H1 (cell line): Measurements from ENCODE around the gene CDK5R2. TPM values are rescaled to one million over a fixed set of nuclear protein-coding genes. Genes with fewer than 3 reads are reported as not detected.

Source experiments
- CTCF ChIA-PET: fragments of 300-600 bp; sonication (Branson Sonifier 250); formaldehyde crosslinking; loops from one replicate; lab custom pipeline; 2021; ENCODE audit not compliant: partially characterized antibody; lab: Charles Lee
- POLR2A ChIA-PET: fragments of 300-600 bp; sonication (Branson Sonifier 250); formaldehyde crosslinking; loops from one replicate; lab custom pipeline; 2021; ENCODE audit warnings: inconsistent platforms; ENCODE audit not compliant: partially characterized antibody; lab: Charles Lee
- DNase-seq, 2 experiments: peaks; one replicate each; pipeline versions ENCODE4 v3.0.0 to v3.0.0-alpha.2; 2010 to 2022; ENCODE audit warnings: low spot score in 2 of 2, low read depth in 1 of 2, mixed read lengths in 1 of 2
- FAIRE-seq: peaks from 2 replicates; lab custom pipeline; 2011; peaks lifted over from hg19 to GRCh38; lab: Jason Lieb, UNC
- H2AFZ ChIP-seq: 2 replicates; pipeline ENCODE4 v1.8.1; 2012; ENCODE audit warnings: low read length, inconsistent platforms
- H2AK5ac ChIP-seq: 2 replicates; pipeline ENCODE4 v1.6.1; 2013; ENCODE audit warnings: low read depth, low read length
- H2BK120ac ChIP-seq: replicated peaks from 2 replicates; pipeline ENCODE3; 2013; ENCODE audit warnings: low read depth, low read length, inconsistent platforms
- H2BK12ac ChIP-seq: 2 replicates; pipeline ENCODE4 v1.6.1; 2013; ENCODE audit warnings: low read depth, low read length
- H2BK15ac ChIP-seq: 2 replicates; pipeline ENCODE4 v1.6.1; 2013; ENCODE audit warnings: low read length
- H2BK20ac ChIP-seq: 2 replicates; pipeline ENCODE4 v1.6.1; 2013; ENCODE audit warnings: low read length
- H2BK5ac ChIP-seq: 2 replicates; pipeline ENCODE4 v1.6.1; 2013; ENCODE audit warnings: low read depth, low read length
- H3K14ac ChIP-seq: 2 replicates; pipeline ENCODE4 v1.6.1; 2013; ENCODE audit warnings: inconsistent platforms; ENCODE audit not compliant: insufficient read length
- H3K18ac ChIP-seq: 2 replicates; pipeline ENCODE4 v1.6.1; 2013; ENCODE audit warnings: low read length; ENCODE audit errors: extremely low read depth
- H3K23ac ChIP-seq: 2 replicates; pipeline ENCODE4 v1.6.1; 2013; ENCODE audit warnings: inconsistent platforms; ENCODE audit not compliant: insufficient read length
- H3K23me2 ChIP-seq: 2 replicates; pipeline ENCODE4 v1.6.1; 2013; ENCODE audit warnings: low read depth, low read length
- H3K27ac ChIP-seq: 2 replicates; pipeline ENCODE4 v1.6.1; 2011; ENCODE audit warnings: low read depth, low read length, inconsistent platforms
- H3K27me3 ChIP-seq, 4 experiments: replicated peaks in 1 of 4; 1 replicate in 1 of 4; 2 replicates in 3 of 4; pipeline versions ENCODE4 v1.6.1 to v1.8.1; 2011 to 2013; ENCODE audit warnings: low read length in 3 of 4, mild to moderate bottlenecking in 3 of 4, inconsistent platforms in 2 of 4, mixed read lengths in 2 of 4, moderate library complexity in 1 of 4; ENCODE audit not compliant: control insufficient read depth in 3 of 4, insufficient read depth in 3 of 4; ENCODE audit errors: extremely low read depth in 1 of 4
- H3K36me3 ChIP-seq, 4 experiments: 2 replicates each; pipeline versions ENCODE4 v1.6.1 to v1.8.1; 2011 to 2013; ENCODE audit warnings: mild to moderate bottlenecking in 4 of 4, low read length in 3 of 4, moderate library complexity in 2 of 4, control low read depth in 1 of 4, inconsistent platforms in 1 of 4; ENCODE audit not compliant: insufficient read depth in 4 of 4, control insufficient read depth in 2 of 4
- H3K4ac ChIP-seq: replicated peaks from 2 replicates; pipeline ENCODE3; 2013; ENCODE audit warnings: low read length, low read depth, mixed read lengths, inconsistent platforms; ENCODE audit not compliant: insufficient read length
- H3K4me1 ChIP-seq, 4 experiments: replicated peaks in 1 of 4; 1 replicate in 1 of 4; 2 replicates in 3 of 4; pipeline versions ENCODE4 v1.6.1 to v1.8.1; 2011 to 2013; ENCODE audit warnings: low read length in 3 of 4, inconsistent platforms in 2 of 4, mixed read lengths in 1 of 4; ENCODE audit not compliant: insufficient read depth in 4 of 4, control insufficient read depth in 3 of 4
- H3K4me2 ChIP-seq, 2 experiments: 2 replicates each; pipeline versions ENCODE4 v1.6.1 to v1.8.1; 2011 to 2013; ENCODE audit warnings: low read depth in 2 of 2, low read length in 2 of 2, control low read depth in 1 of 2, inconsistent platforms in 1 of 2, mild to moderate bottlenecking in 1 of 2; ENCODE audit not compliant: insufficient read depth in 1 of 2
- H3K4me3 ChIP-seq, 4 experiments: fragments of 200-600, 300-600 bp in 1 of 4; sonication (generic), shearing (Covaris generic), sonication (Bioruptor Twin) in 1 of 4; 2 replicates each; pipeline versions ENCODE4 v1.5.1 to v1.8.1; 2011 to 2016; ENCODE audit warnings: low read length in 4 of 4, low read depth in 3 of 4, control low read depth in 2 of 4, inconsistent platforms in 2 of 4, mild to moderate bottlenecking in 2 of 4, mixed read lengths in 1 of 4, moderate library complexity in 1 of 4; ENCODE audit not compliant: insufficient read depth in 2 of 4; ENCODE audit errors: extremely low read depth in 1 of 4
- H3K56ac ChIP-seq: replicated peaks from 2 replicates; pipeline ENCODE3; 2013; ENCODE audit warnings: low read depth, mild to moderate bottlenecking, mixed read lengths, low read length, inconsistent platforms; ENCODE audit not compliant: insufficient read length
- H3K79me1 ChIP-seq: 2 replicates; pipeline ENCODE4 v1.6.1; 2013; ENCODE audit warnings: low read depth, low read length, control low read depth
- H3K79me2 ChIP-seq, 2 experiments: 2 replicates each; pipeline versions ENCODE4 v1.6.1 to v1.8.1; 2012 to 2013; ENCODE audit warnings: low read length in 2 of 2, mild to moderate bottlenecking in 2 of 2, inconsistent platforms in 1 of 2; ENCODE audit not compliant: insufficient read depth in 2 of 2, control insufficient read depth in 1 of 2
- H3K9ac ChIP-seq, 4 experiments: replicated peaks in 1 of 4; 1 replicate in 1 of 4; 2 replicates in 3 of 4; pipeline versions ENCODE4 v1.6.1 to v1.8.1; 2011 to 2013; ENCODE audit warnings: low read depth in 3 of 4, low read length in 3 of 4, control low read depth in 2 of 4, mild to moderate bottlenecking in 2 of 4, moderate library complexity in 2 of 4, inconsistent platforms in 1 of 4; ENCODE audit errors: extremely low read depth in 1 of 4
- H3K9me3 ChIP-seq, 2 experiments: 2 replicates each; pipeline versions ENCODE4 v1.6.1 to v1.8.1; 2012 to 2013; ENCODE audit warnings: mild to moderate bottlenecking in 2 of 2, moderate library complexity in 2 of 2, control low read depth in 1 of 2, inconsistent platforms in 1 of 2, low read depth in 1 of 2, low read length in 1 of 2, mixed read lengths in 1 of 2; ENCODE audit not compliant: insufficient read depth in 2 of 2
- H4K20me1 ChIP-seq, 2 experiments: replicated peaks in 1 of 2; 2 replicates each; pipeline versions ENCODE3 to v1.8.1; 2011 to 2013; ENCODE audit warnings: inconsistent platforms in 2 of 2, low read length in 2 of 2, mild to moderate bottlenecking in 1 of 2; ENCODE audit not compliant: insufficient read depth in 2 of 2, control insufficient read depth in 1 of 2
- H4K5ac ChIP-seq: 2 replicates; pipeline ENCODE4 v1.6.1; 2013; ENCODE audit warnings: low read length, low read depth, mixed read lengths, inconsistent platforms; ENCODE audit not compliant: insufficient read length
- H4K8ac ChIP-seq: 2 replicates; pipeline ENCODE4 v1.8.0; 2013; ENCODE audit warnings: mild to moderate bottlenecking, moderate library complexity, low read length, inconsistent platforms; ENCODE audit not compliant: insufficient read depth; ENCODE audit errors: extremely low read depth
- H4K91ac ChIP-seq: replicated peaks from 2 replicates; pipeline ENCODE3; 2013; ENCODE audit warnings: low read length, mixed read lengths, inconsistent platforms; ENCODE audit not compliant: insufficient read length
- CBX8 ChIP-seq: fragments of 300-800, 300-1000 bp; sonication (generic); IDR thresholded peaks from 2 replicates; pipeline ENCODE4 v1.7.1; 2016; ENCODE audit warnings: low read depth, low read length, borderline replicate concordance
- RNF2 ChIP-seq: fragments of 200-900, 300-1000 bp; sonication (generic); IDR thresholded peaks from 2 replicates; pipeline ENCODE4 v1.7.1; 2016; ENCODE audit warnings: borderline replicate concordance, low read depth, mild to moderate bottlenecking, antibody characterized with exemption, low read length; ENCODE audit not compliant: poor library complexity, severe bottlenecking; ENCODE audit errors: missing control alignments
- WGBS, 2 experiments: shearing (Covaris generic) in 1 of 2; methylation state at CpG; one replicate each; pipeline versions ENCODE4 v1.1.6 to v1.1.7; 2013 to 2015; ENCODE audit warnings: low lambda C conversion rate in 2 of 2, mixed read lengths in 2 of 2, inconsistent platforms in 1 of 2, low coverage in 1 of 2, missing lambda C conversion rate in 1 of 2; ENCODE audit not compliant: insufficient replicate concordance in 2 of 2, insufficient coverage in 1 of 2, insufficient read length in 1 of 2; ENCODE audit errors: extremely low coverage in 1 of 2, missing lambda C conversion rate in 1 of 2; 5-methylcytosine and 5-hydroxymethylcytosine counted together
- polyA plus RNA-seq, 7 experiments: library from polyadenylated mRNA; depleted of rRNA in 3 of 7; stranded (reverse) in 5 of 7; unstranded in 2 of 7; fragments of >200 nt in 5 of 7; fragments of 200-250 nt in 2 of 7; gene quantifications; 1 replicate in 5 of 7; 2 replicates in 1 of 7; 4 replicates in 1 of 7; pipeline versions ENCODE4 v1.2.1 to v1.2.3, GENCODE V29; 2011 to 2013; ENCODE audit warnings: missing spikeins in 2 of 7, mixed read lengths in 2 of 7
- total RNA-seq: library from RNA; stranded (reverse); fragmentation: NEBNext Ultra II Directional; extraction: Animal tissue kit (Norgen Biotek cat#: 25700); gene quantifications from 2 replicates; pipeline ENCODE4 v1.2.1, GENCODE V29; 2021

The CDK5R2 gene
- total and polyA plus RNA-seq, 2 of the 8 experiments (the other 6 are each of a cell fraction or from before 2014, with no cell fraction given): 0.14 TPM; not detected in 1

DNA sequence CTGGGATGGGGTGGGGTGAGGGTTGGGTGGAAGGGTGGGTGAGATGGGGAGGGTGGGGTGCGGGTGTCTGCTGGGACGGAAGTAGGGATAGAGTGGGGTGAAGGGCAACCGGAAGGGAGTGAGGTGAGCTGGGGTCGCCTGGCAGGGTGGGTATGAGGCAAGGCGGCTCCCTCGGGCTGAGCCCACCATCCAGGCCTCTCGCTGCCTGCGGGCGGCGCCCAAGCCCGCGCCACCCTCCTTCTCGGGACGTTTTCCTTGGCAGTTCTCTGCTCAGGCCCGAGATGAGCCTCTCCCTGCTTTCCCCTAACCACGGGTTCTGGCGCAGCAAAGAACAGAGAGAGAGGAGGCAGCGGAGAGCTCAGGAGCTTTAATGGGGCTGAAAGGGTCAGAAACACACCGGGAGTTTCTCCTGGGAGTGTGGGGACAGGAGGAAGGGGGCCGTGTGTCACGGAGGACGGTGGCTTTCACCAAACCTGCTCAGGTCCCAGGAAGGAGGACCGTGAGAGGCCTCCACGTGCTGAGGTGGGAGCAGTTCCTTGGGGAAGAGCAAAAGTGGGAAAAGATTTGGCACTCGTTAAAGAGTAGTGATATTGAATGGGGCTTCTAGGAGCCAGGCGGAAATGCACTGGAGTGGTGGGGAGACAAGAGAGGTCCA lies 21.4 kb downstream of the CDK5R2 start:
- peak overlapping the region in 1 of 4 experiments; percentile 49; a peak in 3 of 8 replicates for H3K4me3 ChIP-seq
- CTCF ChIA-PET: interaction anchor here (0.7 to 13.0 kb wide), 45 partner anchors 13 to 207 kb away, joined by 3 to 284 read pairs (median 6); partner anchors contain the start of genes CFAP65, CRYBA2, WNT10A and WNT6
- POLR2A ChIA-PET: interaction anchor here (0.8 to 3.1 kb wide), 9 partner anchors 13 to 158 kb away, joined by 3 to 9 read pairs (median 5); partner anchors contain the start of genes CDK5R2 and CRYBA2
- peaks cover 0 to 7% (median 0%) of the 10 kb centered on the region in 4 experiments; a peak in 1 of 8 replicates for H3K36me3 ChIP-seq
- WGBS, 2 experiments: 4% methylated on average over 12 of the region's 26 CpGs; no CpG with 5 or more reads in 1 of the 2 experiments
- no peak overlapping the region for H3K9ac ChIP-seq
- H3K23ac ChIP-seq: no peak overlapping the region
- H4K8ac ChIP-seq: no peak overlapping the region
- H2BK20ac ChIP-seq: no peak overlapping the region
- TF ChIP-seq RNF2 (no peak), CBX8 (peak; percentile 83; the same call in 1 of the 2 replicates)
- H3K4me2 ChIP-seq: peak overlapping the region; percentile 11 to 52
- H2BK12ac ChIP-seq: peak overlapping the region; percentile 7; the same call in 1 of the 2 replicates
- peaks cover 6 to 21% of the 10 kb centered on the region in 2 experiments for H4K20me1 ChIP-seq
- H3K79me1 ChIP-seq: no peaks in the 10 kb centered on the region
- no peak overlapping the region; the same call in none of the 2 replicates for H3K18ac ChIP-seq
- DNase-seq (no peak), FAIRE-seq (no peak)
- H2BK15ac ChIP-seq: 0 out of 2 replicates have a peak overlapping the region, but pooled peaks have one; percentile 12
- H2AK5ac ChIP-seq: no peak overlapping the region
- no peak overlapping the region for H4K5ac ChIP-seq
- H3K79me2 ChIP-seq: no peaks in the 10 kb centered on the region
- H3K4ac ChIP-seq: no peak overlapping the region
- no peak overlapping the region for H3K56ac ChIP-seq
- H4K91ac ChIP-seq: no peak overlapping the region
- no peak overlapping the region for H3K27ac ChIP-seq
- no peak overlapping the region for H3K14ac ChIP-seq
- H3K27me3 ChIP-seq: peaks cover 62 to 94% (median 84%) of the 10 kb centered on the region in 4 experiments
- no peak overlapping the region for H2BK5ac ChIP-seq
- 0 out of 2 replicates have a peak overlapping the region, but pooled peaks have one; percentile 7 for H2AFZ ChIP-seq
- no peaks in the 10 kb centered on the region for H3K9me3 ChIP-seq
- H2BK120ac ChIP-seq: no peak overlapping the region
- peaks cover 6% of the 10 kb centered on the region; the same call in 1 of the 2 replicates for H3K23me2 ChIP-seq
- H3K4me1 ChIP-seq: peaks cover 0 to 25% (median 19%) of the 10 kb centered on the region in 4 experiments; a peak in 6 of 7 replicates
